BJ (cell line): ENCODE results near the gene INKA1. TPM values are rescaled to one million over a fixed set of nuclear protein-coding genes. Genes with fewer than 3 reads are reported as not detected.

Experiments used
- CTCF ChIA-PET: fragments of 350-600 bp; formaldehyde crosslinking; extraction: SDS; loops from one replicate; lab custom pipeline; 2021; ENCODE audit warnings: antibody characterized with exemption, inconsistent platforms; lab: Yijun Ruan, JAX
- POLR2A ChIA-PET: fragments of 300-600 bp; sonication (Branson Sonifier 250); formaldehyde crosslinking; extraction: SDS; loops from one replicate; lab custom pipeline; 2021; ENCODE audit warnings: antibody characterized with exemption; lab: Charles Lee
- DNase-seq: peaks from one replicate; pipeline ENCODE4 v3.0.0-alpha.2; 2011; ENCODE audit warnings: low read depth
- H3K27me3 ChIP-seq: 2 replicates; pipeline ENCODE4 v1.6.0; 2011; ENCODE audit warnings: low read length; ENCODE audit not compliant: control insufficient read depth, insufficient read depth
- H3K36me3 ChIP-seq: 2 replicates; pipeline ENCODE4 v1.5.1; 2011; ENCODE audit warnings: low read length; ENCODE audit not compliant: control insufficient read depth, insufficient read depth
- H3K4me3 ChIP-seq: 2 replicates; pipeline ENCODE4 v1.5.1; 2011; ENCODE audit warnings: low read depth, mild to moderate bottlenecking, control low read depth, low read length
- CTCF ChIP-seq: IDR thresholded peaks from 2 replicates; pipeline ENCODE4 v1.5.1; 2011; ENCODE audit warnings: low read depth, mild to moderate bottlenecking, control low read depth, inconsistent platforms, low read length, moderate library complexity; ENCODE audit not compliant: insufficient read depth
- polyA plus RNA-seq: library from polyadenylated mRNA; depleted of rRNA; stranded (reverse); fragments of >200 nt; gene quantifications from 2 replicates; pipeline ENCODE4 v1.2.3, GENCODE V29; 2011

INKA1 gene
- polyA plus RNA-seq, 1 experiment: 4.4 TPM

GRCh38 chr3:49787536-49787935 lies 15.5 kb upstream of the INKA1 start:
- TF ChIP-seq CTCF: no peak
- no peaks in the 10 kb centered on the region for H3K27me3 ChIP-seq
- no peak overlapping the region for H3K4me3 ChIP-seq
- no peak for DNase-seq
- H3K36me3 ChIP-seq: 0 out of 2 replicates have a peak, but pooled peaks cover 1% of the 10 kb centered on the region
- ChIA-PET CTCF (interaction anchor here (1.3 to 2.5 kb wide), 3 partner anchors 12 to 118 kb away, joined by 3 to 13 read pairs (median 5); partner anchors contain the start of genes CDHR4 and INKA1), POLR2A (interaction anchor here (0.6 kb wide), 1 partner anchor 21 kb away, joined by 5 read pairs; no protein-coding TSS in a partner anchor)

GRCh38 chr3:49788056-49788455 lies 15.0 kb upstream of the INKA1 start:
- CTCF ChIA-PET: interaction anchor here (1.9 to 2.5 kb wide), 2 partner anchors 12 to 15 kb away, joined by 5 to 13 read pairs; partner anchors contain the start of genes CDHR4 and INKA1

GRCh38 chr3:49790626-49791411 lies 12.2 kb upstream of the INKA1 start:
- Histone ChIP-seq H3K27me3 (no peaks in the 10 kb centered on the region), H3K4me3 (no peak overlapping the region), H3K36me3 (no peaks in the 10 kb centered on the region)
- no peak for DNase-seq
- ChIA-PET POLR2A (no interaction called here), CTCF (no interaction called here)
- no peak for TF ChIP-seq CTCF

More at GRCh38 chr3:49788056-49788455, 15.0 kb upstream of the INKA1 start:
- H3K36me3 ChIP-seq: no peaks in the 10 kb centered on the region
- POLR2A ChIA-PET: no interaction called here
- no peak for DNase-seq
- TF ChIP-seq CTCF: no peak
- H3K27me3 ChIP-seq: no peaks in the 10 kb centered on the region
- H3K4me3 ChIP-seq: no peak overlapping the region

- CTCF ChIA-PET: interaction anchor here (1.0 kb wide), 1 partner anchor 11 kb away, joined by 4 read pairs; the partner anchor contains the start of gene INKA1
- POLR2A ChIA-PET: no interaction called here
- Histone ChIP-seq H3K4me3 (no peak overlapping the region), H3K27me3 (no peaks in the 10 kb centered on the region), H3K36me3 (no peaks in the 10 kb centered on the region)
- no peak for TF ChIP-seq CTCF
- no peak for DNase-seq
These were observed 11.5 kb upstream of the INKA1 start for GRCh38 chr3:49791571-49791970.

GRCh38 chr3:49792371-49793150 lies 10.5 kb upstream of the INKA1 start:
- POLR2A ChIA-PET: no interaction called here
- CTCF ChIA-PET: interaction anchor here (1.0 kb wide), 1 partner anchor 10 kb away, joined by 4 read pairs; the partner anchor contains the start of gene INKA1
- TF ChIP-seq CTCF: no peak
- DNase-seq: no peak
- Histone ChIP-seq H3K4me3 (no peak overlapping the region), H3K27me3 (no peaks in the 10 kb centered on the region), H3K36me3 (no peaks in the 10 kb centered on the region)
